Neural progenitor cell (in vitro differentiated cells): ENCODE results near the gene H6PD.

Experiments used
- CTCF ChIP-seq: fragments of 200-600 bp; sonication (generic); IDR thresholded peaks from 2 replicates; pipeline ENCODE4 v1.5.1; 2017; ENCODE audit warnings: antibody characterized with exemption, mild to moderate bottlenecking
- EZH2 ChIP-seq: fragments of 200-600 bp; sonication (generic); IDR thresholded peaks from 2 replicates; pipeline ENCODE4 v1.6.1; 2017; ENCODE audit warnings: antibody characterized with exemption, mild to moderate bottlenecking, moderate library complexity

DNA sequence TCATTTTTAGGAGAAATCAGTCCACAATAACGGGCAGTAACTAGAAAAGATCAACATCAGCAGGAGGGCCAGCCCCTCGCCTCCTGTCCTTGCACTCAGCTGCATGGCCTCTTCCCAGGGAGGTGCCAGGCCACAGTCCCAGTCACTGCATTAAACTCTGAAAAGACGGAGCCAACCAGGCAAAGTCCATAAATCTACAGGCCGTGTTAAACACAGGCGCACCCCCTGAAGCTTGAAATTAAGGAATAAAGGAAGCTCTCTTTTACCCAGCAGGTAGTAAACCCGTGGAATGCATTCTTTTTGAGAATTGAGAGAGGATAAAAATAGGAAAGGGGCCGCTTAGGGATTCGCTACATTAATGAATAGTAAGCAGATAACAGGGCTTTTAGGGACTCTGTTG lies 18.4 kb downstream of the H6PD start:
- TF ChIP-seq CTCF (no peak), EZH2 (no peak)
